Left forelimb (tissue), 1 donor: ENCODE data around the gene IRAK1BP1.
"Not testable (repeated sequence)": the region's sequence is repeated elsewhere in the genome, so short reads cannot be mapped to it uniquely, and the experiment has no call there.

Source experiments
- DNase-seq: peaks from one replicate; pipeline ENCODE4 v3.0.0-alpha.2; 2018; ENCODE audit warnings: low spot score

The IRAK1BP1 gene, protein sequence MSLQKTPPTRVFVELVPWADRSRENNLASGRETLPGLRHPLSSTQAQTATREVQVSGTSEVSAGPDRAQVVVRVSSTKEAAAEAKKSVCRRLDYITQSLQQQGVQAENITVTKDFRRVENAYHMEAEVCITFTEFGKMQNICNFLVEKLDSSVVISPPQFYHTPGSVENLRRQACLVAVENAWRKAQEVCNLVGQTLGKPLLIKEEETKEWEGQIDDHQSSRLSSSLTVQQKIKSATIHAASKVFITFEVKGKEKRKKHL

DNA sequence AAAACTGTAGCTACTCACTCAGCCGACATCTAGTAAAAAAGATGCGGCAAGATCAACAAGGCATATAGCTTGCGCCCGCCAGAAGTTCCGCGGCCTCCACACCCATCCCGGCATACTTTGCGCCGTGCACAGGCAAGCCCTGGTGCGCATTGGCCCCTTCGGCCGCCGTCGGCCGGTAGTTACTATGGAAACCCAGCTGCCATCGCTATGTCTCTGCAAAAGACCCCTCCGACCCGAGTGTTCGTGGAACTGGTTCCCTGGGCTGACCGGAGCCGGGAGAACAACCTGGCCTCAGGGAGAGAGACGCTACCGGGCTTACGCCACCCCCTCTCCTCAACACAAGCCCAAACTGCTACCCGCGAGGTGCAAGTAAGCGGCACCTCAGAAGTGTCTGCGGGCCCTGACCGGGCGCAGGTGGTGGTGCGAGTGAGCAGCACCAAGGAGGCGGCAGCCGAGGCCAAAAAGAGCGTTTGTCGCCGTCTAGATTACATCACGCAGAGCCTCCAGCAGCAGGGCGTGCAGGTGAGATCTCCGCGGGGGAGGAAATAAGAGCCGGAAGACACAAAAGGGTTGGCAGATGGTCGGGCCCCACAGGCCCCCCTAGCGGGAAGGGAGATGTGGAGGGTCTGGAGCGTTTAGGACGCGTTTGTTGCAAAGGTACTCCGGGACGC lies at the start of gene IRAK1BP1:
TSS of gene IRAK1BP1 (plus strand) at position 182 of the 671 bp plus-strand sequence. CDS start at position 208, 26 bp downstream.
- peak; percentile 91 for DNase-seq

DNA sequence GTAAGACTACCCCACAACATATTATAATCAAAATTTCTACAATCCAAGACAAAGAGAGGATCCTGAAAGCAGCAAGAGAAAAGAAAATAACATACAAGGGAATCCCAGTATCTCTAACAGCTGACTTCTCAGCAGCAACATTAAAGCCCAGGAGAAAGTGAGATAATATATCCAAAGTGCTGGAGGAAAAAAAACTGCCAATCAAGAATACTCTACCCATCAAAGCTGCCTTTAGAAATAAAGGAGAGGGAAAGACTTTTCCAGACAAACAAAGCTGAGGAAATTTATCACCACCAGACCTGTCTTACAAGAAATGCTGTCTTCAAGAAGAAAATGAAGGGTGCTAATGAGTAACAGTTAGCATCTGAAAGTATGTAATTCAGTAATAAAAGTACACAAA lies 43.3 kb upstream of the IRAK1BP1 start:
- no peak for DNase-seq

DNA sequence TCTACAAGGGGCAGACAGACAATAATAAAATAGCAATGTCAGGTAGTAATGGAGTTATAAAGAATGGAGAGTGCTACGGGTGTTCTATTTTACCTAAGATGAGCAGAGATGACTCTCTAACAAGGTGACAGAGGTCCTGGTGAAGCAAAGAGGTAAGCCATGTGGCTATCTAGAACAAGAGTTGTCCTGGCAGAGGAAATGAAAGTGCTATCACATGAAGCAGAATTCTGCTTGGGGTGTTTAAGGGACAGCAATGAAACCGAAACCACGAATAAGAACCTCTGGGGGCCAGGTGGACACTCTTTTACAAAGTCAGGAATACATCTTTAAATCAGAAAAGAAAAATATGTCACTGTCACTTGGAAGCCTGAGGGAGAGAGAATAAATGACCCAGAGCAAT lies 37.9 kb upstream of the IRAK1BP1 start:
- DNase-seq = no peak

DNA sequence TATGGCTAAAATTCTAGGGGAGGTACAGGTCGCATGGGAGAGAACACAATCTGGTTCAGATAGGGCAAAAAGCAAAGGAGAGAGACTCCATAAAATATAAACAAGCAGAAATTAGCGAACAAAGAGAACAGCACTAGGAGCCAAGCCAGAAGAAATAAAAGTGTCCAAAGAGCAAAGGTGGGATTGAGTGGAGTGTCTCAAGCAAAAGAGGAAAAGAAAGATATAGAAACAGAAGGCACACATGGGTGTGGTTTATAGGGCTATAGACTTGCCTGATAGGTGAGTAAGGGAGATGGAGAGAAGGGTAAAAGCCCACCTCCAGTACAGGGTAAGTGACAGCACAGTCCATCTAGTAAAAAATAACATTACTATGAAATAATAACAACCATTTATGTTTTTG lies 36.5 kb upstream of the IRAK1BP1 start:
- no peak for DNase-seq

DNA sequence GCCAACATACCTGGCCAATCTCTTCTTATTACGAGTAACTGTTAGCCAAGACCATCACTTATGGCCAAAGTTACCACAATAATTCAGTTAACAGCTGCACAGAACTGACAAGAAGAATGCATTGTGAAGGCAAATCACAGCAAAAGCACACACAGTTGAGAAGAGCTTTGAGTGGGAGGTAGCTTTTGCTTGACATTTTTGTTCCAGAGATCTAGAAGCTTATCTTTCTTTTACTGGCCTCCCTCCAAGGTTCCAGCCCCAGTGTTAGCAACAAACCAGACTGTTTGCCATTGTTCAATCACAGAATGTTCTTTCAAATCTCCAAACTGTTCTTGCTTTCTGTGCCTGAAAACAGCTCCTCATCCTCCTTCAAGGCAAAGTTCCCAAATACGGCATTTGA lies 35.9 kb upstream of the IRAK1BP1 start:
- DNase-seq = no peak

DNA sequence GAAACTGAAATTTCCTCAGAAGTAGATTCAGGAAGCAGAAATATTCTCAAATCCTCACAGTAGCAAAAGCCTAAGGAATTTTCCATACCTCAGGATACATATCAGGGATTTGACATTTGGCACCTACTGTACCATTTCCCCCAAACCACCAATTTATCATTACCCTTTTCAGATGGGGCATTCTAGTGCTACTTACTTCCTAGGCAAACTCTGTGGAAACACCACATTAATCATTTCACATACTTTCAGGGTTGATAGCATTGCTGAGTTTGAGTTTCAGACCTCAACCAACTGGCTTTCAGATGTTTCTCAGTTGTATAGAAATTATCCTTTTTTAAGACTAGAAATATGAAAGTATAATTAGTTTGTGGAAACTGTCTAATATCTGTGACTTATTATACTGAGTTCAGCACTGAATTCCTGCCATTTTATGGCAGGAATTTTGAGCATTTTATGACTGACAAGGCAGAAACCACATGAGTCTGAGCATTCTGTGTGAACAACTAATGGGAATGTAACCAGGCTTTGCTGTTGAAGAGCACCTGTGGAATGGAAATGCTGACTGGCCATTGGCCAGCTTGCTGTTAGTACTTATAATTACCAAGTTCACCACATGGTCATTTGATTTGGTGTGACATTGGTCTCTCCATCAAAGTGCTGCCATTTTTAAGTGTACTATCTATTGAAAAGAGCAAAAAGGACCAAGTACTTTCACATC lies 35.1 kb upstream of the IRAK1BP1 start:
- no peak for DNase-seq

DNA sequence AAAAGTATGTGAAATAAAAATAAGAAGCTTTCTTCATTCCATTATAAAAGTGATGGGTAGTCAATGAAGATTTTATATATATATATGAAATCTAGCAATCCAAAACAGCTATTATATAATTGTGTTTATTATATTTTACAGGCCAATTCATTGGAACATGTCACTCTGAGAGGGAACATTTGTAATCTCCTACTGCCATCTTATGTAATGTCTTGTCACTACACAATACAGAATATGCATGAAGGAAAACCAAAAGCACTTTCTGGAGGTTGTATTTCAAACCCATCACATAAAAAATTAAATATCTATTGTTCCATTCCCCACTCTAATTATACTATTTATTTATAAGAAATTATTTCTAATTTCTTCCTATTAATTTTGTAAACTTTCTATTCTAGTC lies 31.5 kb upstream of the IRAK1BP1 start:
- no peak for DNase-seq

DNA sequence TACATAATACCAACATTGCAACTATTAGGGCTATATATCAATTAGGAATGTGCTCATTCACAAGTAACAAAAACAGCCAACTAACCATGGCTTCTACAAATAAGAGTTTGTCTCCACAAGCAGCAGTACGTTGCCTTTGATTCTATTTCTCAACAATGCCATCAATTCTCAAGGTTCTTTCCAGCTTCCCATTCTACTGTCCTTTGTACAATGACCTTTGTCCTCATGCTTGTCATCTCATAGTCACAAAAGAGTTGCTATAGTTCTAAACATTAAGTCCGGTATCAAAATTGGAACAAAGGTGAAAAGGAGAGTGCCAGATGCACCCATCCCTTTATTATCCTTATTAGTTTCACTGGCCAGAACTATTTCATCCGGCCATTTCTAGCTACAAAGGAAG lies 30.8 kb upstream of the IRAK1BP1 start:
- DNase-seq = no peak

DNA sequence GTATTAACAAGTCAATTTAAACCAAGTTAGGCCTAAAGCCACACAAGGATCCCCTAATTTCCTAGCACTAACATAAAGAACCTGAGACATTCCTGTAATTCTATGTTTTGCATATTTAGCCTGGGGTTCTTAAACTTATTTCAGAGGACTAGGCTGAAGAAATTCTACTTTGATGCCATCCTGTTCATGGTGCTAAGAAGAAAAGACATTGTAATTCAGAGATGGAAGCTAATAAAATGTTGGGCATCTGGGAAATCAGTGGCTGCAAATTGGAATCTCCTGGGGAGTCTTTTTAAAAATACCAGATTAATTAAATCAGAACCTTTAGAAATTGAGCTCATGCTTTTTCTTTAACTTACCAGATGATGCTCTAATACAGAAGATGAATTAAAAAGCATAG lies 26.2 kb upstream of the IRAK1BP1 start:
- DNase-seq = no peak

DNA sequence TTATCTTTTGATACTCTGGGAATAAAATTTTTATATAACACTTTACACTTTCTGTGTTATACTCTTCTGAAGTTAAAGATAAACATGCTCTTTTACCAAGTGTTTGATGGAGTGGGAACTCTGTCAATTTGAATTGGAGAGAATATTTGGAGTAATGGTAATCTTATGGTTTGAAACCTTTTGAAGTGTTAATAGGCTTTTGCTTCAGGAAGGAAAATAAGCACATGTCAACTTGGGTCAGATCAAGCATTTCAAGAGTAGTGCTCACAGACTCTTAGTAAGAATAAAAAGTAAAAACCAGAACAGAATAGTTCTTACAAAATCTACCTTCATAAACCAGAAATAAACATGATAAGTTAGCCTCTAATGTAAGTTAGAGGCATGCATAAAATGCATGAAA lies 24.4 kb upstream of the IRAK1BP1 start:
- no peak for DNase-seq

DNA sequence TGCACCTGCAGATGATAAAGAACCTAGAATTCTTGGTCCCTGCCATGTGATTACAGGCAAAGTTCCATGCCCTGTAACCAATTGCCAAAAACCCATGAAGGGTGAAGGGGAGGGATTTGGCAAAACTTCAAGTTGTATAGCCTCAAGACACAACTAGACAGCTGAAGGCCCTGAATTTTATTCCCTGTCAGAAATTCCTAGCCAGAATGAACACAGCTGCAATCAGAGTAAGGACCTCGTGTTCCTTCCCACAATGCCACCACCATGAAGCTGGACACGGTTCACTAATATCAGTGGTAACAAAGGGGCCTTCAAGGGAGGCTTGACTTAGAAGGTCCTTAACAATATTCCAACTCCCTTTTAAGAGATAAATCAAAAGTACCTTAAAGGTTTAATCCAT lies 22.5 kb upstream of the IRAK1BP1 start:
- DNase-seq = no peak

DNA sequence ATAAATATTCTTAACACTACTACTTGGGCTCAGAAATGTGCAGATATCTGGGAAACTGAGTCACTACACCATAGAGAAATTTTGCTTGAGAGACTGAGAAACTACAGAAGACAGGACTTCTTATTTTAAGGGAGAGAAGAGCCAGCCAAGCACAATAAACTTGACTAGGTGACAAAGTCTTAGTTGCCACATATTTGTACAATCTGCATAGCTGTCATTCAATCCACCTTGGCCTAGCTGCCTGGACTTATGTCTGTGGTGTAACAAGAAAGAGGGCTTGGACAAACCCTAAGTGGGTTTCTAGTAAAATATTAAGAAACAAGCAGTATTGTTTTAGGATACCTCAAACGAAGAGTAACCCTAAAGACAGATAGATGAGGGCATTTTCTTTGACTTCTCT lies 21.8 kb upstream of the IRAK1BP1 start:
- DNase-seq = no peak

DNA sequence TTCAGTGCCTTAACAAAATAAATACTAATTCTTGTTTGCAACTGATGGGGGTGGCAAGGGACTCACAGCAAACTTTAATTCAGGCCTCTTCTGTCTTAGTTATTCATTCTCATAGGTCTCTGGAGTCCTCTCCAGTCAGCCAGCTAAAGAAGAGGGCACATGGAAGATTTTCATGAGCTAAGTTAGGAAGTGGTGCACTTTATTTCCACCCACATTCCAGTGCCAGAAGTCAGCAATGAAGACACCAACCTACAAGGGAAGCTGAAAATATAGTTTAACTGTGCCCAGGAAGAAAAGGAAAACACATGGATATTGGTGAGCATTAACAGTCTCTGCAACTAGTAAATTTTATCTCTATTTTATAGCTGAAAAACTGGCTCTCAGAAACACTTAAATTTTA lies 16.7 kb upstream of the IRAK1BP1 start:
- no peak for DNase-seq

DNA sequence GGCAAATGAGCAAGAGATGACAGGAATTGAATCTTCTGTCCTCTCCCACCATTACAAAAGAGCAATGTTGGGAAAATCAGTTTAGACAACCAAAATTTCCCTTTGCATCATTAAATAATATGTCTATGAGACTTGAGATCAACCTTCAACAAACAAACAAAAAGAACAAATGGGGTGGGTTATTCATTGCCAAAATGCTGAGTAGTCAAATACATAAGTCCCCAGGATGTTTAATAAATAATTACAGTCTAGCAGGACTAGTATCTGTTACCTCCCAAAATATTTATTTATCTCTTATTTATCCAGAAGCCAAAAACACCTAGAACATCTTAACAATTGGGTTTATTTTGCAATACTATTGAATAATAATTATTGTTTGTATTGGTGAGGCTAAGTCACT lies 16.2 kb upstream of the IRAK1BP1 start:
- DNase-seq = no peak

DNA sequence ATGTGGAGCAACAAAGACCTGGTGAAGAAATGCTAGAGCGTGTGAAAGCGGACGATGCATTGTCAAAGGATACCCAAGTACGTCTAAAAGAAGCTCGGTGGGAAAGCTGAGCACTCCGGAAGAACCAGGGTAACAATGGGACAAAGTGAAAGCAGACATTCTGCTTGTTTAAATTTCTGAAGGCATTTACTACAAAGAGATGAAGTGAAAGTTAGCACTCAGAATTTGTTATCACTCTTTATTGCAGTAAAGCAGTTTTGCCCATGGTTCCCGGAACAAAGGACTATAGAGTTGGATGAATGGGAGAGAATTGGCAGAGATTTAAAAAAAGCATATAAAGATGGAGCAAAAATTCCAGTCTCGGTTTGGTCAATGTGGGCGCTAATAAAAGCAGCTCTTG lies 12.8 kb upstream of the IRAK1BP1 start:
- DNase-seq = no peak

DNA sequence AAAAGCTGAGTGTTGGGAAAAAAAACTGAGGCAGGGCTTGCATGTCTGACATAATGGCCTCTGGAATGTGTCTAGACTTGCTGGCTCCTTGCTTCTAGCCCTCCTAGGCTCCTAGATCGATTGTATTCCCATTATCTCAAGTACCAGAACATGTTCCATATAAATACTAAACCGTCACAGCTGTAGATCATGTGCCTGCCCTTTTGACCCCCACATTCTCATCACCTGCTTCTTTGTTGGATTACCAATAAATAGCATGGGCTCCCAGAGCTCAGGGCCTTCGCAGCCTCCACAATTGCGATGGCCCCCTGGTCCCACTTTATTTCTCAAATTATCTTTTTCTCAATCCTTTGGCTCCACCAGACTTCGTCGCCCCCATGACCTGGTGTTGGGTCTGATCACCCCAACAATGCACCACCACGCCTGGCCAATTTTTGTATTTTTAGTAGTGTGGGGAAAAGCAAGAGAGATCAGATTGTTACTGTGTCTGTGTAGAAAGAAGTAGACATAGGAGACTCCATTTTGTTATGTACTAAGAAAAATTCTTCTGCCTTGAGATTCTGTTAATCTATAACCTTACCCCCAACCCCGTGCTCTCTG lies 8.9 kb upstream of the IRAK1BP1 start:
- not testable (repeated sequence) for DNase-seq

DNA sequence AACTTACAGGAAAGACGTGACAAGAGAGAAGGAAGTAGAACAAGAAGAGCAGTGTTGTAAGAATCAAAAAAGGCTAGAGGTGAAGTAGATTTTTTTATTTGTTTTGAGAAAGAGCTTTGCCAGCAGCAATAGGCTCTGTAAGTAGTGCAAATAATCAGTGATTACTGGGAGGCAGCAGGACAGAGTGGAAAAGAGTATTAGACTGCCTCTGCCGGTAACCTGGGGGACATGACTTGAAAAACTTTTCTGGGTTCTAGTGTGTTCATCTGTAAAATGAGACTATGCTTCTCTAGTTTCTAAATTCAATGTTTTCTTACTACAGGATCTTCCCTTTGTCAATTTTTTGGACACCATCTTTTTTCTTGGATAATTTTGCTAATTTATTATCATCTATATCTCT lies 5.8 kb upstream of the IRAK1BP1 start:
- no peak for DNase-seq

DNA sequence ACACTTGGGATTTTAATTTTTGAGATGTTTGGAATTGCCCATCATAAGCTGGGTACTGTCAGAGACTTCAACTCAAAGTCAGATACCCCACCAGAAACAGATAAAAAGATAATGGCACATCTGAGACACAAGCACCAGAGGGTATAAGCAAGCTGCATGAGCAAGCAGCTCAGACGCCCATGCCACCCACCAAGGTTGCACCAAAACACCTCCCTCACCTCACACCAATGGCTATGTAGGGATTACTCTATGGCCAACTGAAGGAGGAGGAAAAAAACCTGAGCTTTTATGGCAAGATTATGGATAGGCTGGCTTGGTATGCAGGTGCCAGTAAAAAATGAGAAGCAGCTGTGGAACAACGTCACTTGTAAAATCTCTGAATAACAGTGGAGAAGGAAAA lies 3.8 kb upstream of the IRAK1BP1 start:
- DNase-seq = no peak

DNA sequence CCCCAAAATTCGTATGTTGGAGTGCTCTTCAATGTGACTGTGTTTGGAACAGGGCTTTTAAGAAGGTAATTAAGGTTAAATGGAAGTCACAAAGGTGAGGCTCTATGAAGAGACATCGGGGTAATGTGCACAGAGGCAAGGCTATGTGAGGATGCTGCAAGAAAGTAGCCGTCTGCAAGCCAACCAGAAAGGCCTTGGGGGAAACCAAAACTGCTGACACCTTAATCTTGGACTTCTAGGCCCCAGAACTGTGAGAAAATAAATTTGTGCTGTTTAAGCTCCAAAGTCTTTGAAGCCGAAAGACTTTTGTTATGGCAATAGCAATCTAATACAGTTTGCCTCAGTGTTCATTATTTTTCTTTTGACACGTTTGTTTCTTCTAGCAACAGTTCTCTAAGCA lies 2.4 kb upstream of the IRAK1BP1 start:
- no peak for DNase-seq

DNA sequence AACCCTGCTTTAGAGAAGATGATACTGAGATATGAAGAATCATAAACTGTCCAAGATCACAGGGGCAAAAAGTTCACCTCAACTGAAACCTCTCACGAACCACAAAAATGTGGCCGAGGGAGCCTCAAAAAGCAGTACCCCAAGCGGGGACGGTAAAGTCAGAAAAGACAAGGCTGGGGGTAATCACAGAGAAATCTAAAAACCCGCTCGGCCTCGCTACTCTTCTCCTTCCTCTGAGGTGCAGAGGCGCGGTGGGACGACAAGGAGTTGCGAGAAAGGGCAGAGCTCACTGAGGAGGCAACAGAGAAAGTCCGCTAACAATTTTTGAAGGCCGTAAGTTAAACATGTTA lies 356 bp upstream of the IRAK1BP1 start:
- no peak for DNase-seq

DNA sequence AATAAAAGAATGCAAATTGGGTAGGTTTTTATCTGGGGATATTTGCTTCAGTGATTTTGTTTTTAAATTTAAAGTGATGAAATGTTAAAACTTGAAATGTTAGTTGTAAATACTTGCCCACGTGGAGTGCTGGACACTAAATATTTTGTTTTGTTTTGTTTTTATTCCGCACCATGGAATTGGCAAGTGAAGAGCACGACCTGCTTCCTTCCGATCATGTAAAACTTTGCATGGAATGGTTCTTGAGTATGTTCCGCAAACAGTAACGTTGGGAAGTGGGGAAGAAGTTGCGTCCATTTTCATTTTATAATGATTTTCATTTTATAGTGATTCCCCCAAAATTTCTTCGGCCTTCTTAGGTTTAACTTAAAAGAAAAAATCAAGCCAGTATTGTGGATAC lies 765 bp downstream of the IRAK1BP1 start:
- no peak for DNase-seq

DNA sequence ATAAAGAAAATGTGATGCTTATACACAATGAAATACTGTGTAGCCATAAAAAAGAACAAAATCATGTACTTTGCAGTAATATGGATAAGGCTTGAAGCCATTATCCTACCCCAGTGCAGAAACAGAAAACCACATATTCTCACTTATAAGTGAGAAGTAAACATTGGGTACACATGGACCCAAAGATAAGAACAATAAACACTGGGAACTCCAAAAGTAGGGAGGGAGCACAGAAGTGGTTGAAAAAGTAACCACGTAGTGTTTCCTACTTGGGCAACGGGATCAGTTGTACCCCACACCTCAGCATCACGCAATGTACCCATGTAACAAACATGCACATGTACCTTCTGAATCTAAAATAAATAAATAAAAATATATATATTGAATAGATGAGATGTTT lies 8.2 kb downstream of the IRAK1BP1 start:
- DNase-seq = no peak

DNA sequence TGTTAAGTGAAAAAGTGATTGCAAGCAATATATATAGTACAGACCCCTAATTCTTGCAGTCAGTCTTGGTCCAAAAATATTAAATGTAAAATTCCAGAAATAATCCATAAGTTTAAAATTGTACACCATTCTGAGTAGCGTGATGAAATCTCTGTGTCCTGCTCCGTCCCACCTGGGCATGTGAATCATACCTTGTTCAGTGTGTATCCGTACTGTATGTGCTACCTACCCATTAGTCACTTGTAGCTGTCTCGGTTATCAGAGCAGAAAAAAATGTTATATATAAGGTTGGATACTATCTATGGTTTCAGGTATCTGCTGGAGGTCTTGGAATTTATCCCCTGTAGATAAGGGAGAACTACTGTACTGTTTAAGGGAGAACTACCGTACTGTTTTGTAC lies 16.3 kb downstream of the IRAK1BP1 start:
- no peak for DNase-seq
